IMR-90 (cell line): ENCODE data around the gene REXO1. TPM values are rescaled to one million over a fixed set of nuclear protein-coding genes. Genes with fewer than 3 reads are reported as not detected.
A peak's percentile ranks its signal among the peaks of the same experiment; 100 is the strongest.

Experiments
- ATAC-seq: fragments of 200-7000 bp; cut with Tn5 transposase; 2 replicates; pipeline ENCODE4 v1.9.1; 2020; ENCODE audit warnings: low read depth, mild to moderate bottlenecking, moderate library complexity
- BruUV-seq: library from RNA; stranded (reverse); fragments of 400-500 nt; replicated peaks from 2 replicates; lab custom pipeline; 2021; lab: Mats Ljungman, UMichigan
- CTCF ChIA-PET: fragments of 300-600 bp; formaldehyde crosslinking; extraction: SDS; loops from one replicate; lab custom pipeline; 2021; ENCODE audit warnings: antibody characterized with exemption; lab: Yijun Ruan, JAX
- POLR2A ChIA-PET: fragments of 300-600 bp; sonication (Branson Sonifier 250); formaldehyde crosslinking; loops from one replicate; lab custom pipeline; 2022; ENCODE audit warnings: antibody characterized with exemption; ENCODE audit not compliant: unreplicated experiment; lab: Charles Lee
- DNase-seq: peaks from one replicate; pipeline ENCODE4 v3.0.0; 2013
- H2AFZ ChIP-seq: replicated peaks from 2 replicates; pipeline ENCODE3; 2013; ENCODE audit warnings: low read length, mild to moderate bottlenecking; ENCODE audit not compliant: poor library complexity
- H2AK5ac ChIP-seq: 2 replicates; pipeline ENCODE4 v1.6.1; 2013; ENCODE audit warnings: low read depth, low read length, inconsistent platforms
- H2AK9ac ChIP-seq: replicated peaks from 2 replicates; pipeline ENCODE3; 2013; ENCODE audit warnings: mild to moderate bottlenecking, low read depth, low read length, moderate library complexity; ENCODE audit not compliant: poor library complexity
- H2BK120ac ChIP-seq: 2 replicates; pipeline ENCODE4 v1.6.1; 2013; ENCODE audit warnings: low read depth, low read length, inconsistent platforms
- H2BK15ac ChIP-seq: 3 replicates; pipeline ENCODE4 v1.6.1; 2013; ENCODE audit warnings: low read depth, low read length, inconsistent platforms
- H2BK20ac ChIP-seq: 2 replicates; pipeline ENCODE4 v1.6.1; 2013; ENCODE audit warnings: low read depth, mild to moderate bottlenecking, inconsistent platforms, low read length, moderate library complexity
- H2BK5ac ChIP-seq: 2 replicates; pipeline ENCODE4 v1.6.1; 2013; ENCODE audit warnings: mild to moderate bottlenecking, low read depth, low read length, inconsistent platforms; ENCODE audit not compliant: poor library complexity, severe bottlenecking
- H3K14ac ChIP-seq: replicated peaks from 2 replicates; pipeline ENCODE4 v1.6.1; 2013; ENCODE audit warnings: low read depth, low read length, inconsistent platforms
- H3K18ac ChIP-seq: 2 replicates; pipeline ENCODE4 v1.6.1; 2013; ENCODE audit warnings: low read depth, low read length, control low read depth
- H3K23ac ChIP-seq: 2 replicates; pipeline ENCODE4 v1.6.1; 2013; ENCODE audit warnings: low read depth, low read length, inconsistent platforms
- H3K27ac ChIP-seq: 2 replicates; pipeline ENCODE4 v1.5.1; 2013; ENCODE audit warnings: mild to moderate bottlenecking, control low read depth, low read length; ENCODE audit not compliant: insufficient read depth
- H3K27me3 ChIP-seq: 2 replicates; pipeline ENCODE4 v1.6.1; 2013; ENCODE audit warnings: low read length; ENCODE audit not compliant: control insufficient read depth, insufficient read depth
- H3K36me3 ChIP-seq: 2 replicates; pipeline ENCODE4 v1.6.1; 2013; ENCODE audit warnings: low read length, mixed read lengths; ENCODE audit not compliant: control insufficient read depth, insufficient read depth
- H3K4ac ChIP-seq: 2 replicates; pipeline ENCODE4 v1.6.1; 2013; ENCODE audit warnings: low read depth, low read length, inconsistent platforms
- H3K4me1 ChIP-seq: 2 replicates; pipeline ENCODE4 v1.6.1; 2013; ENCODE audit warnings: low read length, mixed read lengths; ENCODE audit not compliant: control insufficient read depth, insufficient read depth
- H3K4me2 ChIP-seq: 2 replicates; pipeline ENCODE4 v1.6.1; 2013; ENCODE audit warnings: low read depth, mild to moderate bottlenecking, control low read depth, low read length, moderate library complexity
- H3K4me3 ChIP-seq: 2 replicates; pipeline ENCODE4 v1.5.1; 2013; ENCODE audit warnings: low read depth, mild to moderate bottlenecking, control low read depth, low read length, moderate library complexity; ENCODE audit not compliant: insufficient read depth
- H3K56ac ChIP-seq: 2 replicates; pipeline ENCODE4 v1.6.1; 2013; ENCODE audit warnings: low read length, inconsistent platforms; ENCODE audit not compliant: insufficient read depth; ENCODE audit errors: extremely low read depth
- H3K79me1 ChIP-seq, 2 experiments: 2 replicates each; pipeline ENCODE4 v1.6.1; 2013; ENCODE audit warnings: low read length in 2 of 2, inconsistent platforms in 1 of 2, low read depth in 1 of 2
- H3K9ac ChIP-seq: 2 replicates; pipeline ENCODE4 v1.6.1; 2013; ENCODE audit warnings: low read depth, low read length, control low read depth
- H3K9me1 ChIP-seq: 2 replicates; pipeline ENCODE4 v1.6.1; 2013; ENCODE audit warnings: low read length, inconsistent platforms; ENCODE audit not compliant: insufficient read depth
- H3K9me3 ChIP-seq: 2 replicates; pipeline ENCODE4 v1.6.1; 2013; ENCODE audit warnings: low read length; ENCODE audit not compliant: control insufficient read depth, insufficient read depth
- H4K20me1 ChIP-seq: 2 replicates; pipeline ENCODE4 v1.6.1; 2013; ENCODE audit warnings: low read length, inconsistent platforms; ENCODE audit not compliant: insufficient read depth
- H4K5ac ChIP-seq: 2 replicates; pipeline ENCODE4 v1.6.1; 2013; ENCODE audit warnings: mild to moderate bottlenecking, low read depth, low read length, control low read depth
- H4K8ac ChIP-seq, 2 experiments: 2 replicates each; pipeline ENCODE4 v1.6.1; 2013; ENCODE audit warnings: low read depth in 2 of 2, low read length in 2 of 2, control low read depth in 1 of 2, inconsistent platforms in 1 of 2
- H4K91ac ChIP-seq: 2 replicates; pipeline ENCODE4 v1.6.1; 2013; ENCODE audit warnings: low read depth, low read length, inconsistent platforms; ENCODE audit not compliant: insufficient read depth
- BHLHE40 ChIP-seq: fragments of 150-350 bp; IDR thresholded peaks from 2 replicates; pipeline ENCODE4 v1.6.1; 2016; ENCODE audit warnings: mild to moderate bottlenecking, low read depth, low read length
- CEBPB ChIP-seq: IDR thresholded peaks from 2 replicates; pipeline ENCODE4 v1.6.1; 2012; ENCODE audit warnings: low read depth, low read length, improper control_type of control experiment
- MAFK ChIP-seq: IDR thresholded peaks from 2 replicates; pipeline ENCODE4 v1.6.1; 2012; ENCODE audit warnings: low read depth, low read length, improper control_type of control experiment
- MAZ ChIP-seq: IDR thresholded peaks from 2 replicates; pipeline ENCODE4 v1.6.1; 2012; ENCODE audit warnings: low read depth, mild to moderate bottlenecking, low read length, improper control_type of control experiment, moderate library complexity, borderline replicate concordance
- MXI1 ChIP-seq: IDR thresholded peaks from 2 replicates; pipeline ENCODE4 v1.6.1; 2012; ENCODE audit warnings: low read depth, mild to moderate bottlenecking, low read length, moderate library complexity, borderline replicate concordance
- NFE2L2 ChIP-seq: fragments of 150-350 bp; IDR thresholded peaks from 2 replicates; pipeline ENCODE4 v1.6.1; 2016; ENCODE audit warnings: low read depth, mild to moderate bottlenecking, low read length
- POLR2A ChIP-seq: IDR thresholded peaks from 2 replicates; pipeline ENCODE4 v1.6.1; 2012; ENCODE audit warnings: mild to moderate bottlenecking, low read depth, low read length
- RAD21 ChIP-seq: IDR thresholded peaks from 2 replicates; pipeline ENCODE4 v1.6.1; 2012; ENCODE audit warnings: low read length, improper control_type of control experiment
- RCOR1 ChIP-seq: IDR thresholded peaks from 2 replicates; pipeline ENCODE4 v1.6.1; 2012; ENCODE audit warnings: mild to moderate bottlenecking, low read length, improper control_type of control experiment; ENCODE audit not compliant: insufficient replicate concordance
- RFX5 ChIP-seq: IDR thresholded peaks from 2 replicates; pipeline ENCODE4 v1.8.0; 2012; ENCODE audit warnings: low read depth, mild to moderate bottlenecking, low read length, moderate library complexity
- SMC3 ChIP-seq: fragments of 150-350 bp; IDR thresholded peaks from 2 replicates; pipeline ENCODE4 v1.6.1; 2016; ENCODE audit warnings: low read depth, mild to moderate bottlenecking, antibody characterized with exemption, low read length, moderate library complexity
- WGBS, 2 experiments: methylation state at CpG; one replicate each; pipeline versions ENCODE4 v1.1.5 to v1.1.7; 2013; ENCODE audit warnings: missing lambda C conversion rate in 2 of 2; ENCODE audit not compliant: insufficient read length in 1 of 2; ENCODE audit errors: extremely low coverage in 2 of 2; 5-methylcytosine and 5-hydroxymethylcytosine counted together
- dilution Hi-C: fragments of 300-500 bp; cut with HindIII; formaldehyde crosslinking; loops from one replicate; pipeline ENCODE4 v1.14.3; 2018; ENCODE audit warnings: low sequenced_read_pairs; ENCODE audit not compliant: unreplicated experiment
- in situ Hi-C: fragments of 300-500 bp; cut with MboI; formaldehyde crosslinking; loops from 3 replicates; pipeline ENCODE4 v1.14.3; 2019; ENCODE audit warnings: low sequenced_read_pairs, inconsistent platforms, mixed read lengths
- intact Hi-C: fragments of 100-400 bp; cut with micrococcal nuclease; formaldehyde crosslinking; loops from 2 replicates; pipeline ENCODE4 v1.10.0; 2022
- polyA plus RNA-seq, 3 experiments: library from polyadenylated mRNA; depleted of rRNA; stranded (reverse); fragments of >200 nt; gene quantifications; 2 replicates each; pipeline ENCODE4 v1.2.3, GENCODE V29; 2012; ENCODE audit warnings: low replicate concordance in 1 of 3
- total RNA-seq: library from RNA; depleted of rRNA; stranded (reverse); fragments of >200 nt; gene quantifications from 2 replicates; pipeline ENCODE4 v1.2.3, GENCODE V29; 2012
- TF ChIP-seq, protein P1 (sequence below): conservative IDR thresholded peaks from 2 replicates; pipeline ENCODE4 v1.5.1; 2012; ENCODE audit warnings: mild to moderate bottlenecking, low read depth, low read length, improper control_type of control experiment
- TF ChIP-seq, protein P2 (sequence below): fragments of 150-350 bp; IDR thresholded peaks from 2 replicates; pipeline ENCODE4 v1.6.1; 2016; ENCODE audit warnings: low read depth, mild to moderate bottlenecking, low read length, moderate library complexity, borderline replicate concordance
- TF ChIP-seq, protein P3 (sequence below): fragments of 150-350 bp; IDR thresholded peaks from 2 replicates; pipeline ENCODE4 v1.6.1; 2017; ENCODE audit warnings: mild to moderate bottlenecking, antibody characterized with exemption, low read length, low read depth

Gene REXO1
- total and polyA plus RNA-seq, 2 of the 4 experiments (the other 2 are of a cell fraction), result 1.4 to 63.7 TPM

DNA sequence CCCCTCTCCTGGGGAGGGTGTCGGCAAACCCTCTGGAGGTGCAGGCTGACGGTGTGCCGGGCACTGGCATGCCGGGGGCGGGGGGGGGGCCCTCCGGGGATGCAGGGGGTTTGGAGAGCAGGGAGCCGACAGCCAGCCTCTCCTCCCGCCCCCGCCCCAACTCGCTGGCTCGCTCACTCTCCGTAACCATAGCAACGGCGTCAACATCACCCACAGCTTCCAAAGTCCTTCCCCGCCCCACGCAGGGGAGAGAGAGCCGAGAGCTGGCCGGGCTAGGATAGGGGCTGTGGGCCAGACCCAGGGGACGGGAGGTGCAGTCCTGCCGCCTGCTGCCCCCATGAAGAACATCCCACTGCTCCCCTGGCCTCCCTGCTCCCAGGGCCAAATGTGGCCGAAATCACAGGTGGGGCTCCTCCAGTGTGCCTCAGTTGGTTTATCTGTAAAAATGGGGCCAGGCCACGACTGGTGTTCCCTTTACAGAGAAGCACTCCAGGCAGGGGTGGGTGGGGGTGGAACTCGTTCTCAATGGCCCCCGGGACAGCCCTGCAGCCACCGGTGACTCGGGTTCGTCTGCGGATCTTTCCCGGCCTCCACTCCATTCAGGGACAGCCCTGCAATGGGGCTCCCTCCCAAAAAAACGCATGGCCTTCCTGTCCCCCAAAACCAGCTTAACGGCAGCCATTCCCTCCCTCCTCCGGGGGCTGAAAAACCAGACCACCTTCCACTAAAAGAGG, 11.9 kb upstream of the REXO1 start:
- intact Hi-C loops (no loop called here), in situ Hi-C loops (no loop called here), dilution Hi-C loops (no loop called here)
- POLR2A ChIA-PET, result no interaction called here
- H2AFZ ChIP-seq, result peak overlapping the region; percentile 76
- H4K8ac ChIP-seq, result no peak overlapping the region
- peak overlapping the region; percentile 94 for H2AK9ac ChIP-seq
- no peak overlapping the region for H2BK20ac ChIP-seq
- peak overlapping the region; percentile 72 for H3K23ac ChIP-seq
- peak overlapping the region; percentile 13 for H3K4me3 ChIP-seq
- H3K9me1 ChIP-seq, result peaks cover 7% of the 10 kb centered on the region; the same call in 1 of the 2 replicates
- H4K5ac ChIP-seq, result no peak overlapping the region
- H2BK5ac ChIP-seq, result no peak overlapping the region
- H3K36me3 ChIP-seq, result no peaks in the 10 kb centered on the region
- no peaks in the 10 kb centered on the region for H3K9me3 ChIP-seq
- CTCF ChIA-PET, result no interaction called here
- 0 out of 2 replicates have a peak overlapping the region, but pooled peaks have one; percentile 9 for H3K27ac ChIP-seq
- H2BK15ac ChIP-seq, result no peak overlapping the region
- H3K14ac ChIP-seq, result 0 out of 2 replicates have a peak overlapping the region, but pooled peaks have one; percentile 23
- ATAC-seq (no peak), DNase-seq (peak; percentile 81)
- no peaks in the 10 kb centered on the region for H3K27me3 ChIP-seq
- peak overlapping the region; percentile 62; the same call in 1 of the 2 replicates for H2AK5ac ChIP-seq
- H3K18ac ChIP-seq, result no peak overlapping the region
- H4K91ac ChIP-seq, result no peak overlapping the region
- peaks cover 49% of the 10 kb centered on the region for H3K4me1 ChIP-seq
- BruUV-seq, result no TSS peak
- peak overlapping the region; percentile 77 for H3K4me2 ChIP-seq
- H4K20me1 ChIP-seq, result peaks cover 70% of the 10 kb centered on the region
- no peak overlapping the region for H2BK120ac ChIP-seq
- H3K9ac ChIP-seq, result peak overlapping the region; percentile 84; the same call in 1 of the 2 replicates
- peaks cover 12 to 70% of the 10 kb centered on the region in 2 experiments; a peak in 3 of 4 replicates for H3K79me1 ChIP-seq
- no peak overlapping the region; the same call in 1 of the 2 replicates for H3K56ac ChIP-seq
- H3K4ac ChIP-seq, result 0 out of 2 replicates have a peak overlapping the region, but pooled peaks have one; percentile 22
- 0% methylated on average over 7 of the region's 32 CpGs; no CpG with 5 or more reads in 1 of the 2 experiments for WGBS, 2 experiments
- TF ChIP-seq, protein P1, sequence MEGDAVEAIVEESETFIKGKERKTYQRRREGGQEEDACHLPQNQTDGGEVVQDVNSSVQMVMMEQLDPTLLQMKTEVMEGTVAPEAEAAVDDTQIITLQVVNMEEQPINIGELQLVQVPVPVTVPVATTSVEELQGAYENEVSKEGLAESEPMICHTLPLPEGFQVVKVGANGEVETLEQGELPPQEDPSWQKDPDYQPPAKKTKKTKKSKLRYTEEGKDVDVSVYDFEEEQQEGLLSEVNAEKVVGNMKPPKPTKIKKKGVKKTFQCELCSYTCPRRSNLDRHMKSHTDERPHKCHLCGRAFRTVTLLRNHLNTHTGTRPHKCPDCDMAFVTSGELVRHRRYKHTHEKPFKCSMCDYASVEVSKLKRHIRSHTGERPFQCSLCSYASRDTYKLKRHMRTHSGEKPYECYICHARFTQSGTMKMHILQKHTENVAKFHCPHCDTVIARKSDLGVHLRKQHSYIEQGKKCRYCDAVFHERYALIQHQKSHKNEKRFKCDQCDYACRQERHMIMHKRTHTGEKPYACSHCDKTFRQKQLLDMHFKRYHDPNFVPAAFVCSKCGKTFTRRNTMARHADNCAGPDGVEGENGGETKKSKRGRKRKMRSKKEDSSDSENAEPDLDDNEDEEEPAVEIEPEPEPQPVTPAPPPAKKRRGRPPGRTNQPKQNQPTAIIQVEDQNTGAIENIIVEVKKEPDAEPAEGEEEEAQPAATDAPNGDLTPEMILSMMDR, result 0 out of 2 replicates have a peak, but pooled peaks have one; percentile 6
- TF ChIP-seq RCOR1 (no peak), MAZ (peak; percentile 82), RAD21 (no peak), POLR2A (peak; percentile 66), SMC3 (no peak), RFX5 (no peak), CEBPB (no peak), NFE2L2 (no peak), BHLHE40 (no peak), MXI1 (peak; percentile 57; the same call in 1 of the 2 replicates), MAFK (no peak)
- TF ChIP-seq, protein P2, sequence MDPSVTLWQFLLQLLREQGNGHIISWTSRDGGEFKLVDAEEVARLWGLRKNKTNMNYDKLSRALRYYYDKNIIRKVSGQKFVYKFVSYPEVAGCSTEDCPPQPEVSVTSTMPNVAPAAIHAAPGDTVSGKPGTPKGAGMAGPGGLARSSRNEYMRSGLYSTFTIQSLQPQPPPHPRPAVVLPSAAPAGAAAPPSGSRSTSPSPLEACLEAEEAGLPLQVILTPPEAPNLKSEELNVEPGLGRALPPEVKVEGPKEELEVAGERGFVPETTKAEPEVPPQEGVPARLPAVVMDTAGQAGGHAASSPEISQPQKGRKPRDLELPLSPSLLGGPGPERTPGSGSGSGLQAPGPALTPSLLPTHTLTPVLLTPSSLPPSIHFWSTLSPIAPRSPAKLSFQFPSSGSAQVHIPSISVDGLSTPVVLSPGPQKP, result no peak
- TF ChIP-seq, protein P3, sequence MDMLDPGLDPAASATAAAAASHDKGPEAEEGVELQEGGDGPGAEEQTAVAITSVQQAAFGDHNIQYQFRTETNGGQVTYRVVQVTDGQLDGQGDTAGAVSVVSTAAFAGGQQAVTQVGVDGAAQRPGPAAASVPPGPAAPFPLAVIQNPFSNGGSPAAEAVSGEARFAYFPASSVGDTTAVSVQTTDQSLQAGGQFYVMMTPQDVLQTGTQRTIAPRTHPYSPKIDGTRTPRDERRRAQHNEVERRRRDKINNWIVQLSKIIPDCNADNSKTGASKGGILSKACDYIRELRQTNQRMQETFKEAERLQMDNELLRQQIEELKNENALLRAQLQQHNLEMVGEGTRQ, result no peak
